ENCODE results near the gene C19orf44. TPM values are rescaled to one million over a fixed set of nuclear protein-coding genes. Genes with fewer than 3 reads are reported as not detected.

The C19orf44 gene
- total and polyA plus RNA-seq, 2 of the 4 experiments (the other 2 are of a cell fraction), result 1.4 to 3.8 TPM

GRCh38 chr19:16562608-16563025 lies 66.4 kb downstream of the C19orf44 start:
- Histone ChIP-seq H2BK20ac (ENCODE audit: low read depth, low read length) (no peak overlapping the region), H3K79me1 (ENCODE audit: low read depth in 1 of 2, low read length in 2 of 2) (peaks cover 11 to 44% of the 10 kb centered on the region in 2 experiments), H4K5ac (ENCODE audit: low read depth, low read length) (no peak overlapping the region), H3K4me2 (ENCODE audit: low read depth, low read length) (no peak overlapping the region), H3K4me1 (ENCODE audit: control insufficient read depth, insufficient read depth, low read length) (no peaks in the 10 kb centered on the region), H3K27ac (ENCODE audit: insufficient read depth, low read length) (no peak overlapping the region), H3K27me3 (ENCODE audit: control insufficient read depth, insufficient read depth, low read length) (no peaks in the 10 kb centered on the region), H3K23ac (ENCODE audit: low read depth, low read length) (no peak overlapping the region), H2BK5ac (ENCODE audit: low read depth, low read length, poor library complexity, severe bottlenecking) (no peak overlapping the region), H3K9me1 (ENCODE audit: insufficient read depth, low read length) (peaks cover under 1% of the 10 kb centered on the region), H3K18ac (ENCODE audit: low read depth, low read length) (no peak overlapping the region), H2AFZ (replicated peaks; ENCODE audit: low read length, poor library complexity) (no peak overlapping the region), H4K91ac (ENCODE audit: insufficient read depth, low read depth, low read length) (no peak overlapping the region), H3K56ac (ENCODE audit: extremely low read depth, insufficient read depth, low read length) (no peak overlapping the region), H3K36me3 (ENCODE audit: control insufficient read depth, insufficient read depth, low read length) (peaks cover 52% of the 10 kb centered on the region), H3K4me3 (ENCODE audit: insufficient read depth, low read depth, low read length) (no peak overlapping the region), H3K14ac (replicated peaks; ENCODE audit: low read depth, low read length) (no peak overlapping the region), H4K8ac (ENCODE audit: low read depth in 2 of 2, low read length in 2 of 2) (no peak overlapping the region), H4K20me1 (ENCODE audit: insufficient read depth, low read length) (peaks cover 4% of the 10 kb centered on the region; the same call in 1 of the 2 replicates), H3K9me3 (ENCODE audit: control insufficient read depth, insufficient read depth, low read length) (no peaks in the 10 kb centered on the region), H2AK5ac (ENCODE audit: low read depth, low read length) (no peak overlapping the region), H3K9ac (ENCODE audit: low read depth, low read length) (no peak overlapping the region), H2BK120ac (ENCODE audit: low read depth, low read length) (no peak overlapping the region), H2AK9ac (replicated peaks; ENCODE audit: low read depth, low read length, poor library complexity) (no peak overlapping the region), H2BK15ac (ENCODE audit: low read depth, low read length) (no peak overlapping the region), H3K4ac (ENCODE audit: low read depth, low read length) (no peak overlapping the region)
- DNase-seq, result no peak
- dilution Hi-C loops (cut with HindIII; ENCODE audit: low sequenced_read_pairs, unreplicated experiment), result no loop called here
- intact Hi-C loops (cut with micrococcal nuclease), result no loop called here
- 84% methylated on average over 3 of the region's 6 CpGs; no CpG with 5 or more reads in 1 of the 2 experiments for WGBS, 2 experiments (ENCODE audit: extremely low coverage in 2 of 2, insufficient read length in 1 of 2)
- ATAC-seq (ENCODE audit: low read depth), result no peak
- BruUV-seq (replicated peaks), result no TSS peak
- TF ChIP-seq CEBPB (IDR thresholded peaks at IDR 0.05; ENCODE audit: low read depth, low read length), result no peak
- TF ChIP-seq CHD1 (IDR thresholded peaks at IDR 0.05; ENCODE audit: low read depth, low read length), result no peak
- TF ChIP-seq MAFK (IDR thresholded peaks at IDR 0.05; ENCODE audit: low read depth, low read length), result no peak
- no peak for TF ChIP-seq MXI1 (IDR thresholded peaks at IDR 0.05; ENCODE audit: borderline replicate concordance, low read depth, low read length)
- no peak for TF ChIP-seq NFE2L2 (IDR thresholded peaks at IDR 0.05; ENCODE audit: low read depth, low read length)
- ChIA-PET POLR2A (ENCODE audit: unreplicated experiment) (no interaction called here), CTCF (no interaction called here)
- in situ Hi-C loops (cut with MboI; ENCODE audit: low sequenced_read_pairs), result no loop called here

Data from IMR-90 (cell line).